ENCODE measurements around the gene MPP3.

Gene MPP3

GRCh38 chr17:43782913-43783680 lies 49.8 kb downstream of the MPP3 start:
- Histone ChIP-seq H3K4me3 (no peak overlapping the region), H3K27ac (peak overlapping the region in 1 of 21 experiments; percentile 26)

GRCh38 chr17:43780135-43780534 lies 52.8 kb downstream of the MPP3 start, which contains the start of gene CFAP97D1:
Gene CFAP97D1, plus strand, starts transcription at chr17:43780435. Its CDS starts 28 bp downstream, at chr17:43780463.
- H3K27ac ChIP-seq, result peak within 1 kb of the TSS in 20 of 21 experiments; percentile 43 to 100 (median 99)
- H3K4me3 ChIP-seq, result peak within 1 kb of the TSS; percentile 74 to 99 (median 94)

GRCh38 chr17:43779145-43780125 lies 53.5 kb downstream of the MPP3 start:
- Histone ChIP-seq H3K4me3 (peak overlapping the region; percentile 74 to 99 (median 94)), H3K27ac (peak overlapping the region in 20 of 21 experiments; percentile 43 to 100 (median 99))

GRCh38 chr17:43778337-43779144 lies 54.4 kb downstream of the MPP3 start, which contains the start of gene DUSP3:
Gene DUSP3, minus strand, starts transcription at chr17:43778977. Its CDS starts 53 bp downstream, at chr17:43778924.
- Histone ChIP-seq H3K27ac (peak within 1 kb of the TSS; percentile 86 to 100 (median 99)), H3K4me3 (peak within 1 kb of the TSS; percentile 74 to 99 (median 94))

- Histone ChIP-seq H3K4me3 (no peak overlapping the region), H3K27ac (peak overlapping the region in 2 of 21 experiments; percentile 18 to 30)
Measured at GRCh38 chr17:43774304-43775250, 58.4 kb downstream of the MPP3 start.

- Histone ChIP-seq H3K27ac (peak overlapping the region in 11 of 21 experiments; percentile 16 to 64 (median 26)), H3K4me3 (no peak overlapping the region)
Measured at GRCh38 chr17:43772877-43773648, 59.9 kb downstream of the MPP3 start.

- no peak overlapping the region for H3K27ac ChIP-seq
- no peak overlapping the region for H3K4me3 ChIP-seq
Measured at GRCh38 chr17:43771463-43771862, 61.5 kb downstream of the MPP3 start.

- no peak overlapping the region for H3K4me3 ChIP-seq
- H3K27ac ChIP-seq, result no peak overlapping the region
Measured at GRCh38 chr17:43770957-43771356, 62.0 kb downstream of the MPP3 start.

- H3K27ac ChIP-seq, result peak overlapping the region in 1 of 21 experiments; percentile 60
Measured at GRCh38 chr17:43769859-43770258, 63.1 kb downstream of the MPP3 start.

GRCh38 chr17:43769426-43769825 lies 63.5 kb downstream of the MPP3 start:
- Histone ChIP-seq H3K27ac (peak overlapping the region in 6 of 21 experiments; percentile 8 to 60 (median 41)), H3K4me3 (no peak overlapping the region)

More at GRCh38 chr17:43769859-43770258, 63.1 kb downstream of the MPP3 start:
- H3K4me3 ChIP-seq, result no peak overlapping the region

GRCh38 chr17:43768943-43769342 lies 64.0 kb downstream of the MPP3 start:
- Histone ChIP-seq H3K4me3 (no peak overlapping the region), H3K27ac (peak overlapping the region in 9 of 21 experiments; percentile 8 to 60 (median 34))

GRCh38 chr17:43768382-43768781 lies 64.6 kb downstream of the MPP3 start:
- no peak overlapping the region for H3K4me3 ChIP-seq
- H3K27ac ChIP-seq, result peak overlapping the region in 5 of 21 experiments; percentile 8 to 60 (median 34)

GRCh38 chr17:43767713-43768059 lies 65.3 kb downstream of the MPP3 start:
- Histone ChIP-seq H3K27ac (peak overlapping the region in 2 of 21 experiments; percentile 1 to 14), H3K4me3 (no peak overlapping the region)

GRCh38 chr17:43767053-43767712 lies 65.8 kb downstream of the MPP3 start:
- peak overlapping the region in 1 of 21 experiments; percentile 46 for H3K27ac ChIP-seq
- no peak overlapping the region for H3K4me3 ChIP-seq

GRCh38 chr17:43766413-43767052 lies 66.4 kb downstream of the MPP3 start:
- Histone ChIP-seq H3K4me3 (no peak overlapping the region), H3K27ac (no peak overlapping the region)

- Histone ChIP-seq H3K4me3 (no peak overlapping the region), H3K27ac (no peak overlapping the region)
Measured at GRCh38 chr17:43760254-43760852, 72.6 kb downstream of the MPP3 start.

Measured in skin epidermis (tissue), 12 donors.